Stimulated activated CD4-positive, alpha-beta T cell treated with anti-CD3 and anti-CD28 coated beads, Interleukin-12 subunit alpha, Interleukin-12 subunit beta, amount 100 ng/mL, for 4 hours (primary cell): Measurements from ENCODE around the gene EPHX1.

Experiments used
- DNase-seq: peaks from one replicate; pipeline ENCODE4 v3.0.0-alpha.2; 2020

The EPHX1 gene

DNA sequence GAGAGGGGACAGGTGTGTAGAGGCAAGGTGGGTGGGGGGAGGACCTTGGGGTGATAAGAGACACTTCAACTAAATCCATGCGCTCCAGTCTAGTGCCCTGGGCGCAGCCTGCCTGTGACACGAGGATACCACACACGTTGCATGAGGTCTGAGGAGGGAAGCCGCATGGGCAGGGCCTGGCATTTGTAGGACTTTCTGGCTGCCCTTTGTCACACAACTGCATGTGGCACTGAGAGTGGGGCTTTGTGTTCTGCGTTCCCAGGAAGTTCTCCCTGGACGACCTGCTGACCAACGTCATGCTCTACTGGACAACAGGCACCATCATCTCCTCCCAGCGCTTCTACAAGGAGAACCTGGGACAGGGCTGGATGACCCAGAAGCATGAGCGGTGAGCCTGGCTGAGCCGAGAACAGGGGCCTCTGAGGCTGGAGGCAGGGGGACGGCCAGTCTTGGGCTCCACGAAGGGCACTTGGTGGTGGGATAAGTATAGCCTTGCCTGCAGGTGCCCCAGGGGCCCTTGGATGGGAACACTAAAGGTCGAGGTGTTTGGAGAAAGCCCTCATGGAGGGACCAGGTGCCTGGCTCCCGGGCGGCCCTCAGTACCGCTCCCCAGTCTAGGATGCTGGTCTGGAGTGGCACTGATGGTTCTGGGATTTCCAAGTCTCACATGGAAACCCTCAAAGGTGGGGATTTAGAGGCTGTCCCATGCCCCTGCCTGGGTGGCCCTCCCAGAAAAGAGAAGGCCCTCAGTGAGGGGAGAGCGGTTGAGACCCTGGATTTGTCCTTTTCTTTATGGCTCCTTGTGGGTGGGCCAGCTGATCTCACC is 34.5 kb downstream of the EPHX1 start:
- DNase-seq: no peak

DNA sequence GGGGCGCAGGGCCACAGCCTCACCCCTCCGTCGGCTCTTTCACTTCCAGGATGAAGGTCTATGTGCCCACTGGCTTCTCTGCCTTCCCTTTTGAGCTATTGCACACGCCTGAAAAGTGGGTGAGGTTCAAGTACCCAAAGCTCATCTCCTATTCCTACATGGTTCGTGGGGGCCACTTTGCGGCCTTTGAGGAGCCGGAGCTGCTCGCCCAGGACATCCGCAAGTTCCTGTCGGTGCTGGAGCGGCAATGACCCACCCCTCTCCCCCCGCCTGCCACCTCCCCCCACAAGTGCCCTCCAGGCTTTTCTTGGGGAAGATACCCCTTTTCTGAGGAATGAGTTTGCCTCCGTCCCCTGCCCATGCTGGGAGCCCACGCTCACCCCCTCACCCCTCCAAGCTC is 35.2 kb downstream of the EPHX1 start:
- DNase-seq: no peak

DNA sequence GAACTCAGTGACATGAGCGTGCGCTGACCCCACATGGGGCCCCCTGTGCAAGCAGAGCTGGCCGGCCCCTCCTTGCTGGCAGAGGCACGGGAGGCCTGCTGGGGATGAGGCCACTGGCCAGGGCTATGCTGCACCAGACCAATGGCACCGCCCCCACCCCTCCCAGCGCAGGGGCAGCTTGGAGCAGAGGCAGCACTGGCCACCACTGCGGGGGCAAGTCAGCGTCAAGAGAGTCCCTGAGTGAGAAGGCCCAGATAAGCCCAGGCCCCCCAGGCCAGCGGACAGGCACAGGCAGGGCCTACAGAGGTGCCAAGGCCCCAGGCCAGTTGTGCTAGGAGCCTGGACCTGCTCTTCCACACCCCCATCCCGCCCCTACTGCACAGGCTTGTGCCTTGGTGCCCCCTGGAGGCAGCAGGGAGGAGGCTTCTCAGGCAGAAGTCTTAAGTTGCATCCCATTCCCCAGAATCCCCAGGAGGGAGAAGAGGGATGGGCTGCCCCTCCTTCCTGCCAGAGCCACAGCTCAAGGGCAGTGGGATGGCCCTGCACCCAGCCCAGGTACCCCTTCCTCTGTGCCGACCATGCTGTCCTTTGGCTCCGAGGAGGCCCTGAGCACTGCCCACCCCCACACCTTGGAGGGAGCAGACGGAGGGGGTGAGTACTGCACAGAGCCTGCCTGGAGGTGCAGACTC is 35.8 kb downstream of the EPHX1 start:
- peak; percentile 31 for DNase-seq

- DNase-seq: no peak
Observed at GRCh38 chr1:225846331-225847310, 36.7 kb downstream of the EPHX1 start.

DNA sequence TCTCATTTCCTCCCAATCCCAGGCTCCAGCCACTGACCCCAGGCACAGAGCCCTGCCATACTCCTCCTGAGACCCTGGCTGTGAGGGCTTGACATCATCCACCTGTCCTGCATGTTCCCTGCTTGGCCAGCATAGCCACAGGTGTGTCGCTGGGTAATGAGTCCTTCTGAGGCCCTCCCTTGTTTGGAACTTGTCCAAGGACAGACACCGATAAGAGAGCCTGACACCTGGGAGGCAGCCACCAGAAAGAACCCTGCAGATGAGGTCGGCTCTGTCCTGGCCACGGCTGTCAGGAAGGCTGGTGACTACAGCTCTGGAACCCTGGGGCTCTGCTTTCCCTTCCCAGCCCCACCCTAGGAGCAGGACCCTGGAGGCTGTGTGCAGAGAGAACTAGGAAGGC is 37.7 kb downstream of the EPHX1 start:
- DNase-seq: no peak

DNA sequence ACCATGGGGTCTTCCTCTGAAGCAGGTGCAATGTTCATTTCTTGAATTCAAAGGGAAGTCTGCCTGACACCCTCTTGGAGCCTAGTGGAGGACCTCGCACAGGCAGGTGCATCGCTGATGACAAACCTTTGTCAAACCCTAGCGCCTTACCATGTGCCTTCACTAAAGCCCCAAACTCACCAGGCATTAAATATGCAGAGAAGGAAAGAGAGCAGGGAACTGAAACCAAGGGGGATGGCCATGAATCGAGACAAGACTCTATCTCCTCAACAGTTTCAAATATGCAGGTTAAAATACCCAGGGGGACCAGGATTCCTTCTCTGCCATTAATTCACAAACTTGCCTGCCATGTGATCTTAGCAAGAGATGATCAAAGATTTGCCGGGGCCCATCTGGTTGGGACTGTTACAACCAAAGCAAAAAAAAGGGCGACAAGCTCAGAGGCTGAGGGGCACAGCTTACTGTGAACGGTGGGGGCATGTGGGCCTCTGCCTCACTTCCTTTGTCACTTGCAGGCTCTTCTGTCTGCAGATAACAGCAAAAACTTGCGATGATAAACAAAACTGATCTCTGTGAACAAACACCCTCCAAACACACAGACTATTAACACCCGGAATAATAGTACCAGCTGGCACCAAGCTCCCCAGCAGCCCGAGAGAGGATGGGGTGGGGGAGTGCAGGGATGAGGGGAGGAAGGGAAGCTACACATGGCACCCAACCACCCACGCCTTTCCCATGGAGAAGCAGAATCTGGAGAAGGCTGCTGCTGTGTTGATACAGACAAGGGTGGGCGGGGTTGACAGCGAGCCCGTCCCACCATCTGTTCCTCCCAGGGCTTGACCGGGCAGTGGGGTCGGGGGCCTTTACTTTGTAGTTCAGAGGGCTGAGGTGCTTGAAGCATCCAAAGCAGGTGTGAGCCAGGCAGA is 38.4 kb downstream of the EPHX1 start:
- DNase-seq: no peak

DNA sequence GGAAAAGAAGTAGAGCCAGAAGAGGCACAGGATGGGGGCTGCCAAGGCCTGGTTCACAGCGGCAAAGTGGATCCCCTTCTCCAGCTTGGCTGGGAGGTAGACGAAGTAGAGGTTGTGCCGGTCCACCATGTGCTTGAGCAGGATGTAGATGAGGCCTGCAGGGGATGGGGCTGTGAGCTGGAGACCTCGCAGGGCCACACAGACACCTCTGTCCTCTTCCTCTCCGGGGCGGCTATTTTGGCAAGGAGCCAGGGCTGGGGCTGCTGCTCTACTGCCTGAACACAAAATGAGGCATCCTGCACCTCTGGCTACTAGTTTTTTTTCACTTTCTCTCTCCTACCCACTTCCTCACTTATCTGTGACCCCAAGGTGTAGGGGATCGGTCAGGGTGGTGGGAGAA is 40.0 kb downstream of the EPHX1 start:
- no peak for DNase-seq

DNA sequence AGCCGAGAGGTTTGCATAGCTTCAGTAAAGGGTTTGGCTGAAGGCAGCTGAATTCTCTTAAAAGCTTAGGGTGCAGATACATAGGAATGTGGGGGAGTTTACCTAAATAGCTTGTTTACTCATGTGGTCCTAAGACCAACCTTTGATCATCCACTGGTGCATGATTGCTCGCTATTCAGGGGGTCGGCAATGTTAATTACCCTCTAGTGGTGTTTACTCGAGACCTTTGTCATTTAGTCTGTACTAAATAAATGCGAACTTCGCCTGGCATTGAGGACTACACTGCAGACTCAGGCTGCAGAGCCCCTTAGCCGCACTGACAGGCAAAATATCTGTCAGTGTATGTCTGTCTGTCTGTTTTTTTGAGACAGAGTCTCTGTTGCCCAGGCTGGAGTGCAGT is 40.4 kb downstream of the EPHX1 start:
- no peak for DNase-seq

GRCh38 chr1:225851805-225852204 is 41.9 kb downstream of the EPHX1 start:
- no peak for DNase-seq

DNA sequence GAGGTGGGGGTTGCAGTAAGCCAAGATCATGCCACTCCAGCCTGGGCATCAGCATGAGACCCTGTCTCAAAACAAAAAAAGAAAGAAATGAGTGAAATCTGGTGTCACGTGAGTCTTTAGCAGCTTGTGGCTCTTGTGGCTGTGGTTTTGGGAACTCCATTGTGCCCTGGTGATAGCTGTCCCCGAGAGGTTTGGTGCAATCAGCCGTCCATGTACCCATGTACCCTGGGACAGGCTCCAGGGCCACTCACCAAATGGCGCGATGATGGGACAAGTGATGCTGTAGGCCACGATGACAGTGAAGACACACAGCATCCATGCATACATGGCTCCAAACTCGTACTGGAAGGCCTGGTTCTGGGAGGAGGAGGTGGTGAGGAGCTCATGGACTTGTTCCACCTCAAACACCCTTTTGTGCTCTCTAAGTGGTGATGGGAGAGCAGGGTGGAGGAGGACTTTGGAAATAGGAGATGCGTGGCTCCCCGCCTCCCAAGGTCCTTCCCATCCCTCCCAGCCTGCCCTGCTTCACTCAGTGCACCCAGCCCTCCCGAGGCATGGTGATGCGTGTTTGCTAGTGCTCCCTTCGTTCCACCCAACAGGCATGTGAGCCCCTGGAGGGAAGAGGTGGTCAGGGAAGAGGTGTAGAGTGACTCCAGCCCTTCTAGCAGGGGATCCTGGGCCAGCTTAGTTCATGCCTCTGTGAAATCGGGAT is 42.6 kb downstream of the EPHX1 start:
- no peak for DNase-seq

GRCh38 chr1:225853441-225853840 is 43.5 kb downstream of the EPHX1 start:
- DNase-seq: no peak

DNA sequence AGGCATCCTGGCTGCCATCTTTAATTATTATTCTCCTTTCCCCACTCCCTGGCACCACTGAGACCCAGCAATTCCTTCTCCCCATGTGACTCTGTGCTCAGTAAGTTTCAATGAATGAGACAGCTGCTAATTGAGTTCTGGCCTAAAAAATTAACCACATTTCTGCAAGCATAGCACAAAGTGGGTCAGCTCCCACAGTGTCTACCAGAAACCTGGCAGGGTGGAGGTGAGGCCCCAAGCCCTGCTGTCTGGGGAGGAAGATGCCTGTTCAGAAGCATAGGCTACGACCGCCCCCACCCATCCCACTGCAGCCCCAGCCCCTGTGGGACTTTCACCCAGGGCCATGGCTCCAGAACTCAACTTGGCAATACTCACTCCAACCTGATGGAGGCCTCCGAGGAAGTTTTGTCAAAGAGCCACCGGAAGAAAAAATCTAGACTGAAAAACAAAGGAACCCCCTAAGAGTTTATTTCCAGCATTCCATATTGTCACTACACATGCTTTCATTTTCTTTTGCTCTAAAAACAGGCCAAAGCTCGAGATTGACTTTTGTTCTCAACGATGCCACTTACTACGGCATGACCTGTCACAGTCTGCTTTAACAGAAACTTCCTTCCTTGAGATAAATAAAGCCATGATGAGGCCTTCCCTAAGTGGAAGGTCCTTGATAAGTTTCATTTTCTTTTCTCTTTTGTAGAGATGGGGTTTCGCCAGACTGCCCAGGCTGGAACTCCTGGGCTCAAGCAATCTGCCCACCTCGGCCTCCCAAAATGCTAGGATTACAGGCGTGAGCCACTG is 45.8 kb downstream of the EPHX1 start:
- no peak for DNase-seq

DNA sequence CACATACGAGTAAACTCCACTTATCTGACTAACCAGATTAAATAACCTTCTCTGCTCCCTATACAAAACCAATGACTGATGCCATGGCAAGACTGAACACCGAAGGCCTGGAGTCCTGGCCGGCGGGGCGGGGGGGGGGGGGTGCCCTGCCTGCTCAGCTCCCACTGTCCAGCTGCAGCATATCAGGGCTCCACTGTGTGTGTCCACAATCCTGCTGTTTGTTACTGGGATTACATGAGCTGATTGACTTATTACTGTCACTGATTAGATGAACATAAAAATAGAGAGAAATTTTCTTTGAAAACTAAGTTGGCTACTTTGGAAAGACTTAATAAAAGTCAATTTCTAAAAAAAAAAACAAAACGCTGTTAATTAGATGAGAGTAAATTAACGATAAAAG is 47.3 kb downstream of the EPHX1 start:
- no peak for DNase-seq

- DNase-seq: no peak
Observed at GRCh38 chr1:225859151-225859550, 49.2 kb downstream of the EPHX1 start.

GRCh38 chr1:225860107-225860506 is 50.2 kb downstream of the EPHX1 start:
- DNase-seq: no peak

DNA sequence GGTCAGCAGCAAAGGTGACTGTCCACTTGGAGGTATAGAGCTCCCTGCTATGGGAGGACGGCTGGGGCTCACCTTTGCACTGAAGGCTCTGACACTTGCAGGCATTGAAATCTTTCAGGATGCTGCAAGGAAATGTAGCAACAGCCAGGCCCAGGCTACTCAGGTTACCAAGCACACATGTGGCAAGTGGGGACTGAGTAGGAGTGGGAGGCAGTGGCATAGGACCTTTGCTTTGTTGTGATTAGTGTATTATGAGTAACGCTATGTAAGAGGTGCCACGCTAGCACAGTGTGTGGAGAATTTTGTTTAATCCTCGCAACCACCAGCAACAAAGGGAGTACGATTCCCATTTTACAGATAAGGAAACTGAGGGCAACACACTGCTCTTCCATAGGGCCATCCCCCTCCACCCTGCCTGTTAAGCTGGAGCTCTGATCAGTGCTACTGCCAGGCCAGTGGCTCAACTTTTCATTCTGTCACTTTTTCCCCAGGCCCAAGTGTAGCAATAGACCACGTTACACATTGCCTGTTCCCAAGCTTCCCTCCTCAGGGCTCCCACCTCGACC is 51.0 kb downstream of the EPHX1 start:
- no peak for DNase-seq

- DNase-seq: no peak
Observed at GRCh38 chr1:225861834-225862580, 52.1 kb downstream of the EPHX1 start.

- no peak for DNase-seq
Observed at GRCh38 chr1:225862581-225862950, 52.6 kb downstream of the EPHX1 start.

GRCh38 chr1:225863167-225863566 is 53.2 kb downstream of the EPHX1 start:
- DNase-seq: no peak

- DNase-seq: no peak
Observed at GRCh38 chr1:225865514-225865913, 55.6 kb downstream of the EPHX1 start.
